GM12864 (cell line): Measurements from ENCODE around the gene NFYA.
A peak's percentile ranks its signal among the peaks of the same experiment; 100 is the strongest.

Experiments
- DNase-seq: peaks from one replicate; pipeline ENCODE4 v3.0.0-alpha.2; 2011; ENCODE audit warnings: low read depth
- H3K4me3 ChIP-seq: 2 replicates; pipeline ENCODE4 v1.5.1; 2011; ENCODE audit warnings: mild to moderate bottlenecking, low read depth, low read length, control low read depth
- CTCF ChIP-seq: IDR thresholded peaks from 2 replicates; pipeline ENCODE4 v1.5.1; 2011; ENCODE audit warnings: low read depth, mild to moderate bottlenecking, moderate library complexity, low read length, control low read depth, inconsistent platforms; ENCODE audit errors: missing control alignments

Gene NFYA

GRCh38 chr6:41071923-41072835 lies 595 bp upstream of the NFYA start, which contains the start of gene OARD1:
OARD1 (minus strand) TSS chr6:41072356; CDS start chr6:41071634, 722 bp downstream.
- DNase-seq: peak; percentile 95
- peak within 1 kb of the TSS; percentile 99 for H3K4me3 ChIP-seq
- TF ChIP-seq CTCF: no peak

DNA sequence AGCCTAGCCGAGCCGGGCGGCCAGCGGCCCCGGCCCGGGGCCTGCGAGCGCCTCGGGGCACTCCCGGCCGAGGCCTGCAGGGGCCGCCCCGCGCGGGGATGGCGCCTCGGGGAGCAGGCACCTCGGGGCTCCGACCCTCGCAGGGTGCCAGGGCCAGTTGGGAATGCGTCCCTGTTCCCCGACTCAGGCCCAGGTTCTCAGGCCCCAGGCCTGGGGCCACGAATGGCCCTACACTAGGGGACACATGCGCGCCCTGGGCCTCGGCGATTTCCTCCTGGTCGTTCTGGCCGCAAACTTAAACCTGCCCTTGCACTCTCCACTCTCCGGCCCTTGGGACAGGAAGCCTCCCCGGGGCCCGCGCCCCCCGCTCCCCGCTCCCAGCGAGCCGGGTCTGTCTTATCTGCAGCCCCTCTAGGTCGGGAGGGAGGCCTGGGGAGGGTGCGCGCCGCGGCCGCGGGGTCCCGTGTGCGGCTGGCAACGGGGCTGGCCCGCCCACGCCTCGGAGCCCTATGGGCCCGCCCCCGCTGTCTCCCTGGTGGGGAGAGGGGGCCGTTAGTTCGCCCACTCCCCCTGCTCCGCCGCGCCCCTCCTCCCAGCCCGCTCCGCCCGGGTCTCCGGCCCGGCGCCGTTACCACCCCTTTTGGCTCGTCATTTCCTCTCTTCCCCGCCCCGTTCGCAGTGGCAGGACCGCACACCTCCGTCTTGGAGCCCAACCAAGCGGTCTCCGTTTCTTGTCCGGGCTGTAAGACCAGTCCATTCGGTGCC lies 611 bp downstream of the NFYA start:
- peak; percentile 40 for DNase-seq
- TF ChIP-seq CTCF: peak; percentile 32
- peak overlapping the region; percentile 99 for H3K4me3 ChIP-seq

DNA sequence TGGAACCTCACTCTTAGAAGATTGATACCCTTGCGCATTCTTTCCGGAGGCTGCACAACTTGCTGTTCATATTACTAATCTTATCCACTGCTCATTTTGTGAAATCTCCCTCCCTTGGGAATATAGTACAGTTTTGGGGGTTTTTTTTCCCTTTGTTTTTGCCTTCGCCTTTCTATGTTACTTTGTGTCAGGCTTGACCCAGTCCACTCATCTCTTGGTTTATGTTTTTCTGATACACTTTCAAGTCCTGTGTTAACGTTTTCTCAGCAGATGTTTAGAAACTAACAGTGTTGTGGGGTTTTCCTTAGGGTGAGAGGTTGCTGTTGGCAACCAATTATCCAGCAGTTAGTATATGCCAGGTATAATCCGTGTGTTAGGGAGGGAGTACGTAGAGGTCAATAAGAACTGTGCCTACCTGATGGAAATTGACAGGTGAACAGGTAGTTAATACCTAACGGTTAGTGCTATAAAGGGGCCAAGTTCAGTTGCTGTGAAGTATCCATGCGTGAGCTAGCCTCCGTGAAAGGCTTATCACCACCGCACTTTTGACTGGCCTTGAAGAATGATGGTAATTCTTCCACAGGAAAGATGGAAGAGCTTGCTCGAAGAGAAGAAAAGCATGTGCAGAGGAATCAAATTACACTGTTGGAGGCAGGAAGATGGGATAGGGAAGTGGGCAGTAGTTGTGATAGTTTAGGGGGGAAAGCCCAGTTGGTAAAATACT lies 1.4 kb downstream of the NFYA start:
- DNase-seq: no peak
- TF ChIP-seq CTCF: no peak
- peak overlapping the region; percentile 99 for H3K4me3 ChIP-seq

- peak overlapping the region; percentile 99 for H3K4me3 ChIP-seq
- DNase-seq: no peak
- TF ChIP-seq CTCF: no peak
Measured at GRCh38 chr6:41074692-41075436, 2.1 kb downstream of the NFYA start.

GRCh38 chr6:41075651-41076626 lies 3.2 kb downstream of the NFYA start:
- no peak for TF ChIP-seq CTCF
- H3K4me3 ChIP-seq: no peak overlapping the region; the same call in 1 of the 2 replicates
- no peak for DNase-seq
